ENCODE results near the gene PBXIP1.

DNA sequence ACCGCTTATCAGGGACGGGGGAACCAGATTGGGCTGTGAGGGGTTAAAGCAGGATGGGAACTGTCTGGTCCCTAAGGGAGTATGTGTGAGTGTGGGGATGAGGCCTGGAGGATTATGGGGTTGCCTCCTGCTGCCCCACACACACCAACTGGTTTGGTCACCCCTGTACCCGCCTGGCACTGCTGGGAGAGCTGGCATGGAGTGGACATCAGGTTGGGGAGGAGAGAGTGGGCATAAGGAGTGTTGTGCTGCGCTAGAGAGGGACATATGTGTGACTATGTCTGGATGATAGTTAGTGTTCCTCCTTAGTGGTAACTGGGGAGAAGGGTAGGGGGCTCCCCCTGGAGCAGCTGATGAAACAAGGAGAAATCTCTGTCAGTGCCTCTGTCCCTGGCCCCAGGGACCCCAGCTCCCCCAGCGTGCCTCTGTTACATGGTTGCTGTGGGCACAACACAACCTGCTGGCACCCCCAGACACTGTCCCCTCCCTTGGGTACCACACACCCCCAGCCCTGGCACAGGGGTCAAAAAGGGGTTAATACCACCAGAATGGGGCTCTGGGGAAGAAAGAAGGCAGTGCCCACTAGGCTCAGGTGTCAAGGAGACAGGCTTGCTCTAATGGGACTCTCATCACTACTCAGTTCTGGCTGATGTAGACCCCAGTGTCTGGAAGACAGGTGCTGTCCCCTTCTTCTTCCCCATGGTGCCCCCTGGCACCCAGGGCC, 48.6 kb upstream of the PBXIP1 start:
- TF ChIP-seq, protein P1, sequence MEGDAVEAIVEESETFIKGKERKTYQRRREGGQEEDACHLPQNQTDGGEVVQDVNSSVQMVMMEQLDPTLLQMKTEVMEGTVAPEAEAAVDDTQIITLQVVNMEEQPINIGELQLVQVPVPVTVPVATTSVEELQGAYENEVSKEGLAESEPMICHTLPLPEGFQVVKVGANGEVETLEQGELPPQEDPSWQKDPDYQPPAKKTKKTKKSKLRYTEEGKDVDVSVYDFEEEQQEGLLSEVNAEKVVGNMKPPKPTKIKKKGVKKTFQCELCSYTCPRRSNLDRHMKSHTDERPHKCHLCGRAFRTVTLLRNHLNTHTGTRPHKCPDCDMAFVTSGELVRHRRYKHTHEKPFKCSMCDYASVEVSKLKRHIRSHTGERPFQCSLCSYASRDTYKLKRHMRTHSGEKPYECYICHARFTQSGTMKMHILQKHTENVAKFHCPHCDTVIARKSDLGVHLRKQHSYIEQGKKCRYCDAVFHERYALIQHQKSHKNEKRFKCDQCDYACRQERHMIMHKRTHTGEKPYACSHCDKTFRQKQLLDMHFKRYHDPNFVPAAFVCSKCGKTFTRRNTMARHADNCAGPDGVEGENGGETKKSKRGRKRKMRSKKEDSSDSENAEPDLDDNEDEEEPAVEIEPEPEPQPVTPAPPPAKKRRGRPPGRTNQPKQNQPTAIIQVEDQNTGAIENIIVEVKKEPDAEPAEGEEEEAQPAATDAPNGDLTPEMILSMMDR (IDR thresholded peaks at IDR 0.05), result no peak
- TF ChIP-seq POLR2A (IDR thresholded peaks at IDR 0.05), result no peak
